GM12873 (cell line): ENCODE measurements around the gene GRAMD1A.

Experiments
- CTCF ChIP-seq: IDR thresholded peaks from 2 replicates; pipeline ENCODE4 v1.5.1; 2012; ENCODE audit warnings: low read depth, mild to moderate bottlenecking, moderate library complexity, low read length, control low read depth; ENCODE audit not compliant: insufficient read depth; ENCODE audit errors: missing control alignments

GRAMD1A gene

GRCh38 chr19:34999498-35000337 is at the start of gene GRAMD1A:
TSS of gene GRAMD1A (plus strand) at chr19:35000323. CDS start at chr19:35000479, 156 bp downstream.
- no peak for TF ChIP-seq CTCF

- no peak for TF ChIP-seq CTCF
These were observed 47.0 kb upstream of the GRAMD1A start for GRCh38 chr19:34953092-34953491.

DNA sequence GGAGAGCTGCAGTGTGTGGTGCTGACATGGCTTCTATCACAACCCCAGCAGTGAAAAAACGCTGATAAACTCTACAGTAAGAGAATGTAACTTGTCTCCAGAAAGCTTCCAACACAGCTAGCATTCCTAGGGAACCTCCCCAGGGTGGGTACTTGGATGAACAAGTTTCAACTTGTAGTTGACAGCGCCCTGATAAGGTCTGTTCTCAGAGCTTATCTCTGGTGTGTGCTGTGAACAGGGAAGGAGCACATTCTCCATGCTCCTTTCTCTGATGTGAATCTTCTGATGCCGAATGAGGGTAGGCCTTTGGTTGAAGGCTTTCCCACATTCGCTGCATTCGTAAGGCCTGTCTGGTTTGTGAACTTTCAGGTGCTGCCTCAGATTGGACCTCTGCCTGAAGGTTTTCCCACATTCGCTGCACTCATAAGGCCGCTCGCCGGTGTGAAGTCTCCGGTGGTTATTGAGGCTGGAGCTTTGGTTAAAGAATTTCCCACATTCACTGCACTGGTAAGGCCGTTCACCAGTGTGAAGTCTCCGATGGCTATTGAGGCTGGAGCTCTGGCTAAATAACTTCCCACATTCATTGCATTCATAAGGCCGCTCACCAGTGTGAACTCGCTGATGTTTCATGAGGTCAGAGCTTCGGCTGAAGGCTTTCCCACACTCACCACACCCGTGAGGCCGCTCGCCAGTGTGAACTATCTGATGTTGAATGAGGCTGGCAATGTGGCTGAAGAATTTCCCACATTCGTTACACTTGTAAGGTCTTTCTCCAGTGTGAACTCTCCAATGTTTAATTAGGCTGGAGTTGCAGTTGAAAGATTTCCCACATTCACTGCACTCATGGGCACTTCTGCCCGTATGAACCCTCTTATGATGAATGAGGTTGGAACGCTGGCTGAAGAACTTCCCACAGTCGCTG is 42.0 kb upstream of the GRAMD1A start:
- TF ChIP-seq CTCF, result no peak

DNA sequence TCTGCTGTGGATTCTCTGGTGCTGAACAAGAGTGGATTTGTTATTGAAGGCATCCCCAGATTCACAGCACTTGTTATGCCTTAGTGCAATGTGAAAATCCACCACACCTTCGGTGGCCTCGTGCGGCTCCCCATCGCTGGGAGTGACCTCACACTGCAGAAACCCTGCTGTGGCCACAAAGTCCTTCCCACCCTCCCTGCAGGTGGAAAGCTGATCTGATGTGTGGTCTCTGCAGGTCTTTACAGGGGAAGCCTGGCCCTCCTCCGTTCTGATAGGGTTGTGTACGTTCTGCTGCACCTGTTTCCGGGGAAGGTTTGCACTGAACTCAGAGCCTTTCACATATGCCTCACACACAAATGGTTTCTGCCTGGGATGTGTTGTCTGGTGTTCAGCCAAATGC is 41.1 kb upstream of the GRAMD1A start:
- TF ChIP-seq CTCF, result no peak

DNA sequence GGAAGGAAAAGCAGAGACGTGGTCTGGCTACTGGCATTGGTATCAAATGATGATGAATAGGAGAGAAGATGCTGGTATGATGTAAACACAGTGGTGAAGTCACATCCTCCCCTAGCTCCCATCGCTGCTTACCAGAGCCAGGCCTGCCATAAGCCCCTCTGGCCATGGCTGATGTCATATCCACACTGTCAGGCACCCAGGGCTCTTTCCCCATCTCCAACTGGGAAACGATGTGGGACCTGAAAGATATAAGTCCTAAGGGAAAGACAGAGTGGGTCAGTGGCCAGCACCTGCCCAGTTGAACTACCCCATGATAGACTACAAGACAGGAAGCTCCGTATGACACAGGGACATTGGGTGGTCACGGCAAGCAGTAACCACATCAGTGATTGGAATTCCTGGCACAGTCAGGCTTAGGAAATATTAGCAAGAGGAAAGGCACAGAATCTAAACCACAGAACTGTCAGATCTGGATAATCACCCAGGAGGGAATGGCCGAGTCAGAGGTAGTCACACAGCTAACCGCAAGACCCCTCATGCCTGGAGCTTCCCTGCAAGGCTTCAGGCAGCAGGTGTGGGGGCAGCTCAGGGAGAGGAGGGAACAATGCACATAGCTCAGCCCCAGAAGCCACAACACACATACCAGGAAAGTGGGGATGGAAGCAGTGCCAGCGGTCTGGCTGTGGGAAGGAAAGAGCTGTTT is 39.9 kb upstream of the GRAMD1A start:
- TF ChIP-seq CTCF, result no peak

- no peak for TF ChIP-seq CTCF
These were observed 39.0 kb upstream of the GRAMD1A start for GRCh38 chr19:34960940-34961679.
